HG03175 (cell line): ENCODE data around the gene HTRA3.

Experiments used
- ATAC-seq: cut with Tn5 transposase; IDR thresholded peaks from one replicate; pipeline ENCODE4 v1.9.1; 2021; ENCODE audit warnings: mild to moderate bottlenecking, moderate library complexity; ENCODE audit not compliant: unreplicated experiment

Gene HTRA3

GRCh38 chr4:8352368-8353157 lies 83.0 kb downstream of the HTRA3 start:
- ATAC-seq, result no peak

GRCh38 chr4:8353158-8353669 lies 83.7 kb downstream of the HTRA3 start:
- ATAC-seq, result no peak

- no peak for ATAC-seq
Measured at GRCh38 chr4:8353912-8354453, 84.4 kb downstream of the HTRA3 start.

- ATAC-seq, result no peak
Measured at GRCh38 chr4:8355306-8355705, 85.8 kb downstream of the HTRA3 start.

GRCh38 chr4:8355864-8356565 lies 86.5 kb downstream of the HTRA3 start:
- ATAC-seq, result no peak
